Caco-2 (cell line): ENCODE data around the gene DNAJC17. TPM values are rescaled to one million over a fixed set of nuclear protein-coding genes. Genes with fewer than 3 reads are reported as not detected.

Experiments used
- Bru-seq: library from RNA; stranded (reverse); fragments of 400-500 nt; gene quantifications from one replicate; lab custom pipeline; 2021; lab: Mats Ljungman, UMichigan
- BruChase-seq, 2 experiments: library from RNA; stranded (reverse); fragments of 400-500 nt; gene quantifications; one replicate each; lab custom pipeline; 2021; lab: Mats Ljungman, UMichigan
- BruUV-seq: library from RNA; stranded (reverse); fragments of 400-500 nt; replicated peaks from 2 replicates; lab custom pipeline; 2021; lab: Mats Ljungman, UMichigan
- CTCF ChIA-PET: fragments of 300-600 bp; sonication (Branson Sonifier 250); formaldehyde crosslinking; loops from one replicate; lab custom pipeline; 2022; ENCODE audit warnings: antibody characterized with exemption; lab: Charles Lee
- POLR2A ChIA-PET: fragments of 300-600 bp; sonication (Branson Sonifier 250); formaldehyde crosslinking; loops from one replicate; lab custom pipeline; 2022; ENCODE audit warnings: antibody characterized with exemption; lab: Charles Lee
- DNase-seq, 2 experiments: peaks; one replicate each; pipeline versions ENCODE4 v3.0.0 to v3.0.0-alpha.2; 2020 to 2022
- H3K27me3 ChIP-seq: replicated peaks from 2 replicates; pipeline ENCODE4 v1.6.0; 2011; ENCODE audit warnings: low read length; ENCODE audit not compliant: control insufficient read depth, insufficient read depth
- H3K36me3 ChIP-seq: 2 replicates; pipeline ENCODE4 v1.5.1; 2011; ENCODE audit warnings: low read length; ENCODE audit not compliant: control insufficient read depth, insufficient read depth
- H3K4me1 ChIP-seq: fragments of 250-450 bp; sonication (Bioruptor Pico); 2 replicates; pipeline ENCODE4 v1.5.1; 2020; ENCODE audit warnings: mild to moderate bottlenecking
- H3K4me3 ChIP-seq: 2 replicates; pipeline ENCODE4 v1.5.1; 2011; ENCODE audit warnings: low read depth, mild to moderate bottlenecking, control low read depth, low read length
- H3K9me3 ChIP-seq: fragments of 250-450 bp; sonication (Bioruptor Pico); 2 replicates; pipeline ENCODE4 v1.5.1; 2020; ENCODE audit warnings: mild to moderate bottlenecking, moderate library complexity
- H3K27ac Mint-ChIP-seq: one replicate; pipeline ENCODE4 v1.8.0; 2022; ENCODE audit warnings: mixed read lengths; ENCODE audit not compliant: unreplicated experiment
- H3K27me3 Mint-ChIP-seq: one replicate; pipeline ENCODE4 v1.8.0; 2022; ENCODE audit warnings: mixed read lengths; ENCODE audit not compliant: insufficient read depth, unreplicated experiment
- H3K36me3 Mint-ChIP-seq: one replicate; pipeline ENCODE4 v1.8.0; 2022; ENCODE audit warnings: mild to moderate bottlenecking, mixed read lengths; ENCODE audit not compliant: insufficient read depth, unreplicated experiment
- H3K4me1 Mint-ChIP-seq: one replicate; pipeline ENCODE4 v1.8.0; 2022; ENCODE audit warnings: low read depth, mixed read lengths; ENCODE audit not compliant: unreplicated experiment
- H3K4me3 Mint-ChIP-seq: one replicate; pipeline ENCODE4 v1.8.0; 2022; ENCODE audit warnings: mild to moderate bottlenecking, moderate library complexity, mixed read lengths; ENCODE audit not compliant: unreplicated experiment
- H3K9me3 Mint-ChIP-seq: one replicate; pipeline ENCODE4 v1.8.0; 2022; ENCODE audit warnings: mixed read lengths; ENCODE audit not compliant: unreplicated experiment
- CTCF ChIP-seq, 2 experiments: fragments of 200-600 bp in 1 of 2; IDR thresholded peaks; 1 replicate in 1 of 2; 2 replicates in 1 of 2; pipeline versions ENCODE4 v1.5.1 to v1.8.0; 2011 to 2022; ENCODE audit warnings: antibody characterized with exemption in 1 of 2, control low read depth in 1 of 2, inconsistent platforms in 1 of 2, low read depth in 1 of 2, low read length in 1 of 2, mild to moderate bottlenecking in 1 of 2, moderate library complexity in 1 of 2; ENCODE audit not compliant: insufficient read depth in 1 of 2, severe bottlenecking in 1 of 2, unreplicated experiment in 1 of 2
- intact Hi-C: fragments of 100-400 bp; cut with micrococcal nuclease; formaldehyde crosslinking; loops from one replicate; pipeline ENCODE4 v1.10.0; 2022; ENCODE audit not compliant: unreplicated experiment
- long read RNA-seq: library from polyadenylated mRNA; stranded (forward); transcript quantifications from one replicate; pipeline ENCODE4 v2.0.0, GENCODE V29; 2022
- total RNA-seq: library from RNA; stranded (reverse); gene quantifications from 2 replicates; pipeline ENCODE4 v1.2.3, GENCODE V29; 2022

Gene DNAJC17
- total RNA-seq, result 26.3 and 30.1 TPM in 2 replicates
- Bru-seq, nascent RNA, result percentile 60 among the genes with signal in this experiment
- BruChase-seq, experiment 1, labeled RNA remaining after a 2-hour chase, result percentile 62 among the genes with signal in this experiment
- BruChase-seq, experiment 2, labeled RNA remaining after a 6-hour chase, result percentile 60 among the genes with signal in this experiment
- long read RNA-seq, transcript DNAJC17-201 (11 exons, 3,731 nt), result major isoform, 27 of 32 reads
- long read RNA-seq, partial matches to known transcripts, result 1 of 32 reads
- long read RNA-seq, other reads (novel, unspliced or antisense), result 4 of 32 reads

- no peaks in the 10 kb centered on the region for H3K27me3 Mint-ChIP-seq
- POLR2A ChIA-PET, result interaction anchor here (0.5 to 3.0 kb wide), 8 partner anchors 9 to 174 kb away, joined by 3 to 23 read pairs (median 4); partner anchors contain the start of genes DLL4, GCHFR, SPINT1 and VPS18
- H3K4me3 Mint-ChIP-seq, result peak within 1 kb of the TSS; percentile 95
- H3K36me3 Mint-ChIP-seq, result peaks cover 13% of the 10 kb centered on the region
- TF ChIP-seq CTCF (IDR thresholded peaks at IDR 0.05; ENCODE audit: insufficient read depth in 1 of 2, low read depth in 1 of 2, low read length in 1 of 2, severe bottlenecking in 1 of 2, unreplicated experiment in 1 of 2), result no peak
- H3K4me3 ChIP-seq, result peak within 1 kb of the TSS; percentile 88
- DNase-seq, result peak; percentile 96 to 97
- intact Hi-C loops, result loop anchor here (1.0 kb wide), 2 partner anchors 19 to 39 kb away; no protein-coding TSS in a partner anchor
- CTCF ChIA-PET, result interaction anchor here (0.7 to 1.7 kb wide), 11 partner anchors 25 to 88 kb away, joined by 3 to 11 read pairs (median 7); partner anchors contain the start of genes GCHFR, SPINT1 and VPS18
- no peaks in the 10 kb centered on the region for H3K9me3 ChIP-seq
- H3K9me3 Mint-ChIP-seq, result no peaks in the 10 kb centered on the region
- no peaks in the 10 kb centered on the region for H3K4me1 Mint-ChIP-seq
- H3K4me1 ChIP-seq, result 0 out of 2 replicates have a peak, but pooled peaks cover 4% of the 10 kb centered on the region
- H3K36me3 ChIP-seq, result no peaks in the 10 kb centered on the region
- BruUV-seq, result no TSS peak
- no peaks in the 10 kb centered on the region for H3K27me3 ChIP-seq
- peak within 1 kb of the TSS; percentile 94 for H3K27ac Mint-ChIP-seq
Observed at GRCh38 chr15:40807028-40807887, at the start of gene DNAJC17, which contains the start of gene ZFYVE19. Gene DNAJC17, minus strand, starts transcription at chr15:40807473. Its CDS starts 27 bp downstream, at chr15:40807446. Gene ZFYVE19, plus strand, starts transcription at chr15:40807089. Its CDS starts 501 bp downstream, at chr15:40807590.

GRCh38 chr15:40856746-40857145, 49.5 kb upstream of the DNAJC17 start:
- Mint-ChIP-seq H3K27me3 (no peaks in the 10 kb centered on the region), H3K4me3 (peak overlapping the region; percentile 56), H3K4me1 (peaks cover 45% of the 10 kb centered on the region), H3K27ac (peak overlapping the region; percentile 86), H3K9me3 (no peaks in the 10 kb centered on the region), H3K36me3 (peaks cover 87% of the 10 kb centered on the region)
- ChIA-PET CTCF (interaction anchor here (0.8 to 3.9 kb wide), 18 partner anchors 8 to 267 kb away, joined by 3 to 133 read pairs (median 4); partner anchors contain the start of genes DNAJC17, RAD51, RHOV and VPS18), POLR2A (interaction anchor here (0.9 to 2.0 kb wide), 7 partner anchors 9 to 69 kb away, joined by 3 to 23 read pairs (median 8); partner anchors contain the start of genes DNAJC17, RHOV, SPINT1 and VPS18)
- H3K27me3 ChIP-seq, result no peaks in the 10 kb centered on the region
- intact Hi-C loops, result loop anchor here (1.0 kb wide), 3 partner anchors 9 to 38 kb away; partner anchors contain the start of gene VPS18
- H3K9me3 ChIP-seq, result no peaks in the 10 kb centered on the region
- peaks cover 25% of the 10 kb centered on the region for H3K4me1 ChIP-seq
- TF ChIP-seq CTCF (IDR thresholded peaks at IDR 0.05; ENCODE audit: insufficient read depth in 1 of 2, low read depth in 1 of 2, low read length in 1 of 2, severe bottlenecking in 1 of 2, unreplicated experiment in 1 of 2), result no peak
- peaks cover 10% of the 10 kb centered on the region for H3K36me3 ChIP-seq
- BruUV-seq, result no TSS peak
- no peak for DNase-seq
- no peak overlapping the region for H3K4me3 ChIP-seq
